IMR-90 (cell line): ENCODE measurements around the gene KCNK10. TPM values are rescaled to one million over a fixed set of nuclear protein-coding genes. Genes with fewer than 3 reads are reported as not detected.

Source experiments
- ATAC-seq: fragments of 200-7000 bp; cut with Tn5 transposase; 2 replicates; pipeline ENCODE4 v1.9.1; 2020; ENCODE audit warnings: low read depth, mild to moderate bottlenecking, moderate library complexity
- BruUV-seq: library from RNA; stranded (reverse); fragments of 400-500 nt; replicated peaks from 2 replicates; lab custom pipeline; 2021; lab: Mats Ljungman, UMichigan
- CTCF ChIA-PET: fragments of 300-600 bp; formaldehyde crosslinking; extraction: SDS; loops from one replicate; lab custom pipeline; 2021; ENCODE audit warnings: antibody characterized with exemption; lab: Yijun Ruan, JAX
- POLR2A ChIA-PET: fragments of 300-600 bp; sonication (Branson Sonifier 250); formaldehyde crosslinking; loops from one replicate; lab custom pipeline; 2022; ENCODE audit warnings: antibody characterized with exemption; ENCODE audit not compliant: unreplicated experiment; lab: Charles Lee
- DNase-seq: peaks from one replicate; pipeline ENCODE4 v3.0.0; 2013
- H2AFZ ChIP-seq: replicated peaks from 2 replicates; pipeline ENCODE3; 2013; ENCODE audit warnings: low read length, mild to moderate bottlenecking; ENCODE audit not compliant: poor library complexity
- H2AK5ac ChIP-seq: 2 replicates; pipeline ENCODE4 v1.6.1; 2013; ENCODE audit warnings: low read depth, low read length, inconsistent platforms
- H2AK9ac ChIP-seq: replicated peaks from 2 replicates; pipeline ENCODE3; 2013; ENCODE audit warnings: mild to moderate bottlenecking, low read depth, low read length, moderate library complexity; ENCODE audit not compliant: poor library complexity
- H2BK120ac ChIP-seq: 2 replicates; pipeline ENCODE4 v1.6.1; 2013; ENCODE audit warnings: low read depth, low read length, inconsistent platforms
- H2BK15ac ChIP-seq: 3 replicates; pipeline ENCODE4 v1.6.1; 2013; ENCODE audit warnings: low read depth, low read length, inconsistent platforms
- H2BK20ac ChIP-seq: 2 replicates; pipeline ENCODE4 v1.6.1; 2013; ENCODE audit warnings: low read depth, mild to moderate bottlenecking, inconsistent platforms, low read length, moderate library complexity
- H2BK5ac ChIP-seq: 2 replicates; pipeline ENCODE4 v1.6.1; 2013; ENCODE audit warnings: mild to moderate bottlenecking, low read depth, low read length, inconsistent platforms; ENCODE audit not compliant: poor library complexity, severe bottlenecking
- H3K14ac ChIP-seq: replicated peaks from 2 replicates; pipeline ENCODE4 v1.6.1; 2013; ENCODE audit warnings: low read depth, low read length, inconsistent platforms
- H3K18ac ChIP-seq: 2 replicates; pipeline ENCODE4 v1.6.1; 2013; ENCODE audit warnings: low read depth, low read length, control low read depth
- H3K23ac ChIP-seq: 2 replicates; pipeline ENCODE4 v1.6.1; 2013; ENCODE audit warnings: low read depth, low read length, inconsistent platforms
- H3K27ac ChIP-seq: 2 replicates; pipeline ENCODE4 v1.5.1; 2013; ENCODE audit warnings: mild to moderate bottlenecking, control low read depth, low read length; ENCODE audit not compliant: insufficient read depth
- H3K27me3 ChIP-seq: 2 replicates; pipeline ENCODE4 v1.6.1; 2013; ENCODE audit warnings: low read length; ENCODE audit not compliant: control insufficient read depth, insufficient read depth
- H3K36me3 ChIP-seq: 2 replicates; pipeline ENCODE4 v1.6.1; 2013; ENCODE audit warnings: low read length, mixed read lengths; ENCODE audit not compliant: control insufficient read depth, insufficient read depth
- H3K4ac ChIP-seq: 2 replicates; pipeline ENCODE4 v1.6.1; 2013; ENCODE audit warnings: low read depth, low read length, inconsistent platforms
- H3K4me1 ChIP-seq: 2 replicates; pipeline ENCODE4 v1.6.1; 2013; ENCODE audit warnings: low read length, mixed read lengths; ENCODE audit not compliant: control insufficient read depth, insufficient read depth
- H3K4me2 ChIP-seq: 2 replicates; pipeline ENCODE4 v1.6.1; 2013; ENCODE audit warnings: low read depth, mild to moderate bottlenecking, control low read depth, low read length, moderate library complexity
- H3K4me3 ChIP-seq: 2 replicates; pipeline ENCODE4 v1.5.1; 2013; ENCODE audit warnings: low read depth, mild to moderate bottlenecking, control low read depth, low read length, moderate library complexity; ENCODE audit not compliant: insufficient read depth
- H3K56ac ChIP-seq: 2 replicates; pipeline ENCODE4 v1.6.1; 2013; ENCODE audit warnings: low read length, inconsistent platforms; ENCODE audit not compliant: insufficient read depth; ENCODE audit errors: extremely low read depth
- H3K79me1 ChIP-seq, 2 experiments: 2 replicates each; pipeline ENCODE4 v1.6.1; 2013; ENCODE audit warnings: low read length in 2 of 2, inconsistent platforms in 1 of 2, low read depth in 1 of 2
- H3K9ac ChIP-seq: 2 replicates; pipeline ENCODE4 v1.6.1; 2013; ENCODE audit warnings: low read depth, low read length, control low read depth
- H3K9me1 ChIP-seq: 2 replicates; pipeline ENCODE4 v1.6.1; 2013; ENCODE audit warnings: low read length, inconsistent platforms; ENCODE audit not compliant: insufficient read depth
- H3K9me3 ChIP-seq: 2 replicates; pipeline ENCODE4 v1.6.1; 2013; ENCODE audit warnings: low read length; ENCODE audit not compliant: control insufficient read depth, insufficient read depth
- H4K20me1 ChIP-seq: 2 replicates; pipeline ENCODE4 v1.6.1; 2013; ENCODE audit warnings: low read length, inconsistent platforms; ENCODE audit not compliant: insufficient read depth
- H4K5ac ChIP-seq: 2 replicates; pipeline ENCODE4 v1.6.1; 2013; ENCODE audit warnings: mild to moderate bottlenecking, low read depth, low read length, control low read depth
- H4K8ac ChIP-seq, 2 experiments: 2 replicates each; pipeline ENCODE4 v1.6.1; 2013; ENCODE audit warnings: low read depth in 2 of 2, low read length in 2 of 2, control low read depth in 1 of 2, inconsistent platforms in 1 of 2
- H4K91ac ChIP-seq: 2 replicates; pipeline ENCODE4 v1.6.1; 2013; ENCODE audit warnings: low read depth, low read length, inconsistent platforms; ENCODE audit not compliant: insufficient read depth
- CHD1 ChIP-seq: IDR thresholded peaks from 2 replicates; pipeline ENCODE4 v1.6.1; 2012; ENCODE audit warnings: low read depth, low read length, improper control_type of control experiment
- CTCF ChIP-seq: conservative IDR thresholded peaks from 2 replicates; pipeline ENCODE4 v1.5.1; 2012; ENCODE audit warnings: mild to moderate bottlenecking, low read depth, low read length, improper control_type of control experiment
- ELK1 ChIP-seq: fragments of 150-350 bp; IDR thresholded peaks from 2 replicates; pipeline ENCODE4 v1.6.1; 2016; ENCODE audit warnings: low read depth, mild to moderate bottlenecking, low read length, moderate library complexity, borderline replicate concordance
- FOS ChIP-seq: fragments of 150-350 bp; IDR thresholded peaks from 2 replicates; pipeline ENCODE4 v1.6.1; 2016; ENCODE audit warnings: low read depth, low read length
- MAFK ChIP-seq: IDR thresholded peaks from 2 replicates; pipeline ENCODE4 v1.6.1; 2012; ENCODE audit warnings: low read depth, low read length, improper control_type of control experiment
- MXI1 ChIP-seq: IDR thresholded peaks from 2 replicates; pipeline ENCODE4 v1.6.1; 2012; ENCODE audit warnings: low read depth, mild to moderate bottlenecking, low read length, moderate library complexity, borderline replicate concordance
- NFE2L2 ChIP-seq: fragments of 150-350 bp; IDR thresholded peaks from 2 replicates; pipeline ENCODE4 v1.6.1; 2016; ENCODE audit warnings: low read depth, mild to moderate bottlenecking, low read length
- POLR2A ChIP-seq: IDR thresholded peaks from 2 replicates; pipeline ENCODE4 v1.6.1; 2012; ENCODE audit warnings: mild to moderate bottlenecking, low read depth, low read length
- RFX5 ChIP-seq: IDR thresholded peaks from 2 replicates; pipeline ENCODE4 v1.8.0; 2012; ENCODE audit warnings: low read depth, mild to moderate bottlenecking, low read length, moderate library complexity
- SMC3 ChIP-seq: fragments of 150-350 bp; IDR thresholded peaks from 2 replicates; pipeline ENCODE4 v1.6.1; 2016; ENCODE audit warnings: low read depth, mild to moderate bottlenecking, antibody characterized with exemption, low read length, moderate library complexity
- WGBS, 2 experiments: methylation state at CpG; one replicate each; pipeline versions ENCODE4 v1.1.5 to v1.1.7; 2013; ENCODE audit warnings: missing lambda C conversion rate in 2 of 2; ENCODE audit not compliant: insufficient read length in 1 of 2; ENCODE audit errors: extremely low coverage in 2 of 2; 5-methylcytosine and 5-hydroxymethylcytosine counted together
- dilution Hi-C: fragments of 300-500 bp; cut with HindIII; formaldehyde crosslinking; loops from one replicate; pipeline ENCODE4 v1.14.3; 2018; ENCODE audit warnings: low sequenced_read_pairs; ENCODE audit not compliant: unreplicated experiment
- in situ Hi-C: fragments of 300-500 bp; cut with MboI; formaldehyde crosslinking; loops from 3 replicates; pipeline ENCODE4 v1.14.3; 2019; ENCODE audit warnings: low sequenced_read_pairs, inconsistent platforms, mixed read lengths
- intact Hi-C: fragments of 100-400 bp; cut with micrococcal nuclease; formaldehyde crosslinking; loops from 2 replicates; pipeline ENCODE4 v1.10.0; 2022
- polyA plus RNA-seq, 3 experiments: library from polyadenylated mRNA; depleted of rRNA; stranded (reverse); fragments of >200 nt; gene quantifications; 2 replicates each; pipeline ENCODE4 v1.2.3, GENCODE V29; 2012; ENCODE audit warnings: low replicate concordance in 1 of 3
- total RNA-seq: library from RNA; depleted of rRNA; stranded (reverse); fragments of >200 nt; gene quantifications from 2 replicates; pipeline ENCODE4 v1.2.3, GENCODE V29; 2012

The KCNK10 gene
- total and polyA plus RNA-seq, 2 of the 4 experiments (the other 2 are of a cell fraction) = not detected

GRCh38 chr14:88227693-88228092 is 95.4 kb downstream of the KCNK10 start:
- Histone ChIP-seq H2AK5ac (no peak overlapping the region), H4K91ac (no peak overlapping the region), H3K4me2 (no peak overlapping the region), H2AFZ (no peak overlapping the region), H4K20me1 (no peaks in the 10 kb centered on the region), H2AK9ac (no peak overlapping the region), H3K4me3 (no peak overlapping the region), H3K9ac (no peak overlapping the region), H3K56ac (no peak overlapping the region), H2BK15ac (no peak overlapping the region), H3K79me1 (no peaks in the 10 kb centered on the region), H3K36me3 (no peaks in the 10 kb centered on the region), H3K9me1 (no peaks in the 10 kb centered on the region), H2BK5ac (no peak overlapping the region), H3K23ac (no peak overlapping the region), H3K14ac (no peak overlapping the region), H4K5ac (no peak overlapping the region), H2BK20ac (no peak overlapping the region), H3K9me3 (no peaks in the 10 kb centered on the region; the same call in 1 of the 2 replicates), H3K27me3 (no peaks in the 10 kb centered on the region), H3K4ac (no peak overlapping the region), H3K18ac (no peak overlapping the region), H2BK120ac (no peak overlapping the region), H3K27ac (no peak overlapping the region), H3K4me1 (no peaks in the 10 kb centered on the region), H4K8ac (no peak overlapping the region)
- no TSS peak for BruUV-seq
- no peak for DNase-seq
- POLR2A ChIA-PET = no interaction called here
- in situ Hi-C loops (no loop called here), intact Hi-C loops (no loop called here), dilution Hi-C loops (no loop called here)
- no CpG with 5 or more reads among the region's 4 CpGs for WGBS, 2 experiments
- TF ChIP-seq CHD1 = no peak
- no peak for TF ChIP-seq NFE2L2
- no peak for TF ChIP-seq CTCF
- TF ChIP-seq POLR2A = no peak
- TF ChIP-seq MAFK = no peak
- no peak for TF ChIP-seq ELK1
- no peak for TF ChIP-seq MXI1
- no peak for TF ChIP-seq RFX5
- no peak for TF ChIP-seq SMC3
- no peak for TF ChIP-seq FOS
- CTCF ChIA-PET = no interaction called here
- ATAC-seq = no peak
